HT1080 (cell line): ENCODE measurements around the gene ZNF44. TPM values are rescaled to one million over a fixed set of nuclear protein-coding genes. Genes with fewer than 3 reads are reported as not detected.
"Not testable (repeated sequence)": the region's sequence is repeated elsewhere in the genome, so short reads cannot be mapped to it uniquely, and the experiment has no call there.

Source experiments
- DNase-seq: peaks from one replicate; pipeline ENCODE4 v3.0.0-alpha.2; 2015; ENCODE audit warnings: low read depth
- polyA plus RNA-seq, 2 experiments: library from polyadenylated mRNA; depleted of rRNA; stranded (reverse); fragments of >200 nt; gene quantifications; 2 replicates each; pipeline ENCODE4 v1.2.3, GENCODE V29; 2015
- total RNA-seq: library from RNA; depleted of rRNA; stranded (reverse); fragments of >200 nt; shearing (Covaris generic); gene quantifications from 2 replicates; pipeline ENCODE4 v1.2.3, GENCODE V29; 2014; rRNA removed

Gene ZNF44
- total RNA-seq = 0.13 and 0.23 TPM in 2 replicates
- 0.02 TPM in 1 of 2 replicates, not detected in the other for polyA plus RNA-seq (2015; cell fraction: cytosol; rRNA removed)
- polyA plus RNA-seq (2015; cell fraction: nucleus; rRNA removed) = 0.49 and 0.54 TPM in 2 replicates

DNA sequence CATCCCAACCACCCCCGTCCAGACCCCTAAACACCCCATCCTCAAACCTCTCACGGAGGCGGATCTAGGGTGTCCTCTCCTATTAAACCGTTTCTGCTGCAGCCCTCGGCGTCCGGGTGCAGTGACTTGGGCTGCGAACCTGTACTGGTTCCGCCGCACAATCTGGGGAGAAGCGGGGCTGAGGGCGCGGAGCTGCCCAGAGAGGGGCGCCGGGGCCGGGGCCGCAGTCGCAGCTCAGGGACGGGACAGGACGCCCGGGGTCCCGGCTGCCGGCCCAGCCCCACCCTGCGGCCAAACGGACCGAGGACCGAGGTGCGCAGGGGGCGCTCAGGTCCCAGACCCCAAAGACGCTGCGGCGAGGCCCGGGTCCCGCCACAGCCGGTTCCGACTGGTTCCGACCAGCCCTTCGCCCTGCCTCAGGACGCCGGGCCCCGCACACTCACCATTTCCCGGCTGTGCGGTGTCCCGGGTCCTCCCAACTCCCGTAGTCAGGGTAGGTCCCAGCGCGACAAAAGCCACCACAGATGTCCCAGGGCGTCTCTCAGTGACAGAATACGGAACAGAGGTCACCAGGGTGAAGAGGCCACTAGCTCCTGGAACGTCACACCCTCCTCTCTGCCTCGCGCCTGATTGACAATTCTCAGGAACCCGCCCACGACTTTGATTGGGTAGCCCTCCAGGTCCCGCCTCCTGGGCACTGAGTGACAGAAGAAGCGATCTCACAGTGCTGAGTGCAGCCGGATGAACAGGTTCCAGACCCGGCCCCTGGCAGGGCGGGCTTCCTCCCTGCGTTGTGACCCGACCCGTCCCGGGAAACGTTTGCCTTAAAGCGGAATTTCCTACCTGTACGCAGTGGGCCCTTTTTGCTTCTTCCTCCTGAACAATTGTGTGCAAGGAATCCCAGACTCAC, at the start of gene ZNF44:
TSS of gene ZNF44 (minus strand) at position 635 of the 910 bp plus-strand sequence. CDS start at position 446, 189 bp downstream.
- peak; percentile 65 for DNase-seq

DNA sequence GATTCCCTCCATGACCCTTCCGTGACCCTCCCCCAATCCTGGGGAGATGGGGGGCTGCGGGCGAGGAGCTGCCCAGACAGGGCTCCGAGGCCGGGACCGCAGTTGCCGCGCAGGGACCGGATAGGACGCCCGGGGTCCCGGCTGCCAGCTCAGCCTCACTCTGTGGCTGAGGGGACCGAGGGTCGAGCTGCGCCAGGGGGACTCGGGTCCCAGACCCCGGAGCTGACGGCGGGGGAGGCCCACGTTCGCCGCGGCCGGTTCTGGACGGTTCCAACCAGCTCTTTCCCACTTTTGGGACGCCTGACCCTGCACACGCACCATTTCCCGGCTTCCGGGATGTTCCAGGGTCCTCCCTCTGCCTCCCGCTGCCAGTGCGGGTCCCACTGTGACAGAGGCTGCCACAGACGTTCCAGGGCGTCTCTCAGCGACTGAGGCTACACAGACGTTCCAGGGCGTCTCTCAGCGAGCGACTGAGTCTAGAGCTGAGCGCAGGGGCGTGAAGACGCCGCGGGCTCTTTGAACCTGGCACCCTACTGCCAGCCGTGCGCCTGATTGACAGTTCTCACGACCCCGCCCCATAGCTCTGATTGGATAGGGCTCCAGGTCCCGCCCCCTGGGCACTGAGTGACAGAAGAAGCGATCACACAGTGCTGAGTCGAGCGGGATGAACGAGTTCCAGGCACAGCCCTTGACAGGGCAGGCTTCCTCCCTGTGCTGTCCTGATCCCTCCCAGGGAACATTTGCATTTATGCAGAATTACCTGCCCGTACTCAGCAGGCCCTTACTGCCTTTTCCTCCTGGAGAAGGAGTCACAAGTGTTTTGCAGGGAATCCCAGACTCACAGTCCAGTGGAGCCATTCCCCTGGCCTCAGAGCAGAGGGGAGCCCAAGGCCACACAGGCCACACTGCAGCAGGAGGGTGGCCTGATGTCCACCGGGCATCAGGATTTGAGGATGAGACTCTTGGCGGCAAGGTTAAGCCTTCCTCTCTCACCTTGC, 38.8 kb upstream of the ZNF44 start, which contains the start of gene ZNF563:
TSS of gene ZNF563 (minus strand) at position 472 of the 998 bp plus-strand sequence. CDS start at position 321, 151 bp downstream.
- DNase-seq = peak; percentile 31

DNA sequence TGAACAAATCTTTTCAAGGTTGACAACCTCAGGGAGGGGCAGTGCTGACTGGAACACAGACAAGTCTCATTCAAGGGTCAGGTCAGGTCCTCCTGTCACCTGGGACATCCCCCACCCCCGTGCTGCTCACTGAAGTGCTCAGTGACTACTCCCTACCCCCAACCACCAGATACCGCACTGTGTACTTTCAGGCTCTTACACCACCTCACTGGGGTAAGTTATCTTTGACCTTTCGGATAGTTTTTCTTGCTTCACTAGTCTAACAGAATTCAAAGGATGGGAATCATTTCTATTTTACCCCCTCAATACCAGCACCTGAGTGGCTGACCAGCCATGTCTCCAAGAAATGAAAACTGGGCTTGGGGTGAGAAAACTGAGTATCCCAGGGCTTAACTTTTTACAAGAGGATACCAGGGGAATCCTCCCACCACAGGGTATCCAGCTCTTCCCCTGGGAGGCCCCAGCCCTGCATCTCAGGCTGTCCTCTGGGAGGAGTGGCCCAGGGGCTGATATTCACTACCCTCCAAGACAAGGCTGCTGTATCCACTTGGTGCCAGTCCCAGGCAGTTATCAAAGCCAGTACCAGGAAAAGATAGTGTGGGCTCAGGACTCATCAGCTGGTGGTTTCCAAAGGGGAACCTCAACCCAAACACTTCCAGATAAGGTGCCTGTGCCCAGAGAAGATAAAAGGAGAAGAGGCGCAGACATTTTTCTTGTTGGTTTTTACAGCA, 36.7 kb upstream of the ZNF44 start:
- DNase-seq = no peak

DNA sequence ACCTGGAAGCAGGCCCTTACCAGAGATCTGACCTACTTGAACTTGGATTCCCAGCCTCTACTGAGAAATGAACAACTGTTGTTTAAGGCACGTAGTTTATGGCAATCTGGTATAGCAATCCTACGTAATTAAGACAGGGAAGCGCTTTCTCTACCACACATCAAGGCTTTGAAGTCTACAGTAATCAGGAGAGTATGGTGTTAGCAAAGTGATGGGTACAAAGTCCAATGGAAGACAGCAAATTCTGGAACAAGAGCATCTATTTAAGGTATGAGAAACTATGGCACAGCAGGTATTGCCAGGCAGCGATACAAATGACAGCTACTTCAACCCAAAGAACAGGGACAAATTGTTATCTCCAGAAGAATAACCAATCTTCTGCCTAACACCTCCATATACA, 35.7 kb upstream of the ZNF44 start:
- no peak for DNase-seq

DNA sequence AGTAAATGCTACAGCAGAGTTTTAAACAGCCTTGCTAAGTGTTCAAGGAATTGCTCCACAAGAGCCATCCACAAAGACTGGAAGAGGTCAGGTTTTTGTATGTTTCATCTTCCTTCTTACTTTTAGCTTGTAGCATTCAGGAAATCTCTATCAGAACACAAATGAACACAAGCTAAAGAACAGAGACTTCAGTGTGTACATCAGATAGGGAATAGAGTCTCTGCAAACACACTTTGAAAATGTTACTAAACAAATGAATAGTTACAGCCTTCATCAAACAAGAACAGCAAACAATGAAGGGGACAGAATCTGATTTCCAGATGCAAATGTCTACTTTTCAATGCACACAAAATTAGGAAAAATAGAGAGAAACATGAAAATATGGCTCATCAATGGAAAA, 31.0 kb upstream of the ZNF44 start:
- no peak for DNase-seq

DNA sequence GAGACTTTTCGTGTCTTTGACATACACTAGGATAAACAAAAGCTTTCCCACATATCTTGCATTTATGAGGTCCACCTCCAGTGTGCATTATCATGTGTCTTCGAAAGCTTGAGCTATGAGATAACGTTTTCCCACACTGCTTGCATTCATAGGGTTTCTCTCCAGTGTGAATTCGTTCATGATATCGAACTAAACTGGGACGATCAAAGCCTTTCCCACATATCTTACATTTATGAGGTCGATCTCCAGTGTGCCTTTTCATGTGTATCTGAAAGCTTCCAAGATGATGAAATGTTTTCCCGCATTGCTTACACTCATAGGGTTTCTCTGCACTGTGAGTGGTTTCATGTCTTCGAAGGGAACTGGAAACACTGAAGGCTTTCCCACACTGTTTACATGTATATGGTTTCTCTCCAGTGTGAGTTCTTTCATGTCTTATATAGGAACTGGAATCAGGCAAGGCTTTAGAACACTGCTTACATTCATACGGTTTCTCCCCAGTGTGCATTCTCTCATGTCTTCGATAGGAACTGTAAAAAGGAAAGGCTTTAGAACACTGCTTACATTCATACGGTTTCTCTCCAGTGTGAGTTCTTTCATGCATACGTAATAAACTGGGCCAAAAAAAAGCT, 24.2 kb upstream of the ZNF44 start:
- no peak for DNase-seq

DNA sequence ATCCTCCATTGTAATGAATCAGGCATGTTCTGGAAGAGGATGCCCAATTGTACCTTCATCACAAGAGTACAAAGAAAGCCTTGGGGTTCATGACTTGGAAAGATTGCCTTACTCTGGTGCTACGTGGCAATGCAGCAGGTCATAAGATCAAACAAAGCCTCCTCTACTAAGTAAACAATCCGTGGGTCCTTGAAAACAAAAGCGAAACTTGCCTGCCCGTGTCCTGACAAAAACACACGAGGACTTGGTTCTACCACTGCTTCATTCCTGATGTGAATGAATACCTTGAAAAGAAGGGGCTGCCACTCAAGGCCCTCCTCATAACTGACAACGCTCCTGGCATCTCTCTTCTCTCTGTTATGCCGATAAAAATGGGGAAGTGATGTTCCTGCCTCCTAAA, 19.9 kb upstream of the ZNF44 start:
- no peak for DNase-seq

DNA sequence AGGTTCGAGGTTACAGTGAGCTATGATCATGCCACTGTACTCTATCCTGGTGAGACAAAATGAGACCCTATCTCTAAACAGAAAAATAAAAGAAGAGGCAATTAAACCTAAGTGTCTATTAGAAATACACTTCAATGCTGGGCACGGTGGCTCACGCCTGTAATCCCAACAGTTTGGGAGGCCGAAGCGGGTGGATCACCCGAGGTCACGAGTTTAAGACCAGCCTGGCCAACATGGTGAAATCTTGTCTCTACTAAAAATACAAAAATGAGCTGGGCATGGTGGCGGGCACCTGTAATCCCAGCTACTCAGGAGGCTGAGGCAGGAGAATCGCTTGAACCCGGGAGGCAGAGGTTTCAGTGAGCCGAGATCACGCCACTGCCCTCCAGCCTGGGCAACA, 14.2 kb upstream of the ZNF44 start:
- DNase-seq = not testable (repeated sequence)

DNA sequence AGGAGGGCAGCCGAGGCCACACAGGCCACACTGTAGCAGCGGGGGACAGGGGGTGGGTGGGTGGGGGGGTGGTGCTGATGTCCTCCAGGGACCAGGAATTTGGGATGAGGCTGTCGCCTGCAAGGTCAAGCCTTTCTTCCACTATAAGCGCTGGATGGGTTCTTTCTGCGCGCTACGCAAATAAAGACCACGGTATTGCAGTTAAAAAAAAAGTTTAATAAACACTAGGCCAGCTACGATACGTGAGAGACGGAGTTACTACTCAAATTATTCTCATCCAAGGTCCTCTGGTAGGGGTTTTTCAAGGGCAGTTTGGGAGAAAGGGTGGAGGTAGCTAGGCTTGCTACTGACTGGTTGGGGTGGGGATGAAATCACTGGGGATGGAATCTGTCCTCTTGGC, 508 bp upstream of the ZNF44 start:
- no peak for DNase-seq

DNA sequence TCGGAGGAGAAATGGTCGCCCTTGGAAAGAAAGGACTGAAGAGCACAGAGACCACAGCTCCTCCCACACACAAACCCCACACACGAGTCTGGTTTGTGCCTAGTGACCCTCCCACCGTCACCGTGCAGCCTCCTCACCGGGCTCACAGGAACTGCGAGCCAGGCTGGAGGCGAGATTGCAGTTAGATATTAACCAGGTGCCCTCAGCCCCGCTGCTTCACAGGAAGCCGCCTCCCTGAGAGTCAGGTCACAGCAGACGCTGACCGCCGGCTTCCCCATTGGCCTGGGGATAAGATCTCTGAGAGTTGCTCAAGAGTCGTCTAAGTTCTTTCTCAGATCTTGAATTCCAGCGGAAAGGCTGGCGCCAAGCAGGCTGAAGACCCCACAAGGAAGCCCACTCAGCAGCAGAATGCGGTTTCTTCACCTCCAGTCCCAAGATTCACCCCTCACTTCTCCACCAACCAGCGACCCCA, 870 bp downstream of the ZNF44 start:
- no peak for DNase-seq

DNA sequence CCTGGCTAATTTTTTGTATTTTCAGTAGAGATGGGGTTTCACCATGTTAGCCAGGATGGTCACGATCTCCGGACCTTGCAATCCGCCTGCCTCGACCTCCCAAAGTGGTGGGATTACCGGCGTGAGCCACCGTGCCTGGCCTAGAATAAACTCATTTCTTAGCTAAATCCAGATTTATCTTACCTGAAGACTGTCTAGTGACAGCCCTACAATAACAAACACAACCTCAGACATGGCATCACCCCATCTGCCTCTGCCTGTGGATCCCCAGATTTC, 5.0 kb downstream of the ZNF44 start:
- no peak for DNase-seq

DNA sequence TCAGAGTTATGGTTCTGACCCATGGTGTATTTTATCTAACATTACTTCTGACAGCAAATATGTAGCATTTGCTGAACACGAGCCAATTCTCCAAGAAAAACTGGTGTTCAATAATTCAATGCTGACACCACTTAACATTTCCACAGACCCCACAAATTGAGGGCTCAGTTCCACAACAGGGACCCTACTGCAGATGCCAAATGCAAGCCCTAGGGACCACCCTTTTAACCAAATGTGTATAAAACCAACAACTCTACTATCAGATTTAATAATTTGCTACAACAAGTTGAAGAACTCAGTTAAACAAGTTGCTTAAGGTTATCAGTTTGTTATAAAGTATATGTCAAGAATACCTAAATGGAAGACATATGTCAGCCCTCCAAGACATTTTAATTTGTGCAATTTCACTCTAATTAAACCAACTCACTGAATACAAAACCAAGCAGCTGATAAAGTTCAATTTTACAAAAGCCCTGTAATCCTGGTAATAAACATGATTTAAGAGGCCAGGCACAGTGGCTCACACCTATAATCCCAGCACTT, 6.7 kb downstream of the ZNF44 start:
- no peak for DNase-seq

DNA sequence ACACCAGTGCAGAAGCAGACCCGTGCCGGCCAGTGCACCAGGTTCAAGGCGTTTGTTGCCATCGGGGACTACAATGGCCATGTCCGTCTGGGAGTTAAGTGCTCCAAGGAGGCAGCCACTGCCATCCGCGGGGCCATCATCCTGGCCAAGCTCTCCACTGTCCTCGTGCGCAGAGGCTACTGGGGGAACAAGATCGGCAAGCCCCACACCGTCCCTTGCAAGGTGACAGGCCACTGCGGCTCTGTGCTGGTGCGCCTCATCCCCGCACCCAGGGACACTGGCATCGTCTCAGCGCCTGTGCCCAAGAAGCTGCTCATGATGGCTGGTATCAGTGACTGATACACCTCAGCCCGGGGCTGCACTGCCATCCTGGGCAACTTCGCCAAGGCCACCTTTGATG, 10.1 kb downstream of the ZNF44 start:
- DNase-seq = no peak

DNA sequence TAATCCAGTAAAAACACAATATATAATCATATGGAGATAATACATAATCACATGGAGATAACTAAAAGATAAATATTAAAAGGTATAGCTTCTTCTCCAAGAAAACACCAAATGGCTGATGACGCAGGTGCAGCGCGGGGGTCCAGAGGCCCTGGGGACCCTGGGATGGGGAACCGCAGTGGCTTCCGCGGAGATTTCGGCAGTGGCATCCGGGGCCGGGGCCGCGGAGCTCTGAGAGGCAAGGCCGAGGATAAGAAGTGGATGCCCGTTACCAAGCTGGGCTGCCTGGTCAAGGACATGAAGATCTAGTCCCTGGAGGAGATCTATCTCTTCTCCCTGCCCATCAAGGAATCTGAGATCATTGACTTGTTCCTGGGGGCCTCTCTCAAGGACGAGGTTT, 10.5 kb downstream of the ZNF44 start:
- no peak for DNase-seq

DNA sequence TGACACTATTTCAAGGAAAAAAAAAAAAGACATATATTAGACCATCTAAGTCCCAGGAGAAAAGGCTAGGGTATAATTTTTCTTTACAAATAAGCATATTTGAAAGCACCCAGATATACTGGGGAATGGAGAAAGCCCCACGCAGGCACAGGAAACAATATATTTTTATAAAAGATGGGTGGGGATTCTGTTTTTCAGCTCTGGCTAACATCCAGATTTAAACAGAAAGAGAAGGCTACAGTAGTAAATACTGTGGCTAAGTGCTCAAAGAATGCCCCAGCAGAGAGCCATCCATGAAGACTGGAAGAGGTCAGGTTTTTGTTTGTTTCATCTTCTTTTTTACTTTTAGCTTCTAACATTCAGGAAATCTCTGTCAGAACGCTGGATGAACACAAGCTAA, 16.0 kb downstream of the ZNF44 start:
- DNase-seq = no peak

DNA sequence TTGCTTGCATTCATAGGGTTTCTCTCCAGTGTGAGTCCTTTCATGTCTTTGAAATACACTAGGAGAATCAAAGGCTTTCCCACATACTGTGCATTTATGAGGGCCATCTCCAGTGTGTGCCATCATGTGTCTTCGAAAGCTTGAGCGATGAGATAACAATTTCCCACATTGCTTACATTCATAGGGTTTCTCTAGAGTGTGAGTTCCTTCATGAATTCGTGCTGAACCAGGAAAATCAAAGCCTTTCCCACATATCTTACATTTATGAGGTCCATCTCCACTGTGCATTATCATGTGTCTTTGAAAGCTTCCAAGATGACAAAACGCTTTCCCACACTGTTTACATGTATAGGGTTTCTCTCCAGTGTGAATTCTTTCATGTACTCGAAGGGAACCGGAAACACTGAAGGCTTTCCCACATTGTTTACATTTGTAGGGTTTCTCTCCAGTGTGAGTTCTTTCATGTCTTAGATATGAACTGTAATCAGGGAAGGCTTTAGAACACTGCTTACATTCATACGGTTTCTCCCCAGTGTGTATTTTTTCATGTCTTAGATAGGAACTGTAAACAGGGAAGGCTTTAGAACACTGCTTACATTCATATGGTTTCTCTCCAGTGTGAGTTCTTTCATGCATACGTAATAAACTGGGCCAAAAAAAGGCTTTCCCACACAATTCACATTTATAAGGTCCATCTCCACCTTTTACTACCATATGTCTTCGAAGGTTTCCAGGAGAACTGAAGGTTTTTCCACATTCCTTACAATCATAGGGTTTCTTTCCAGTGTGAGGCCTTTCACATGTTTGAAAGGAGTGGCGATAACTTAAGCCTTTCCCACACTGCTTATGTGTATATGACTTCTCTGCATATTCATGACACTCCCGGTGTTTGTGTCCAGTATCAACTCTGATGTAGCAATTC, 21.4 kb downstream of the ZNF44 start:
- DNase-seq = no peak

DNA sequence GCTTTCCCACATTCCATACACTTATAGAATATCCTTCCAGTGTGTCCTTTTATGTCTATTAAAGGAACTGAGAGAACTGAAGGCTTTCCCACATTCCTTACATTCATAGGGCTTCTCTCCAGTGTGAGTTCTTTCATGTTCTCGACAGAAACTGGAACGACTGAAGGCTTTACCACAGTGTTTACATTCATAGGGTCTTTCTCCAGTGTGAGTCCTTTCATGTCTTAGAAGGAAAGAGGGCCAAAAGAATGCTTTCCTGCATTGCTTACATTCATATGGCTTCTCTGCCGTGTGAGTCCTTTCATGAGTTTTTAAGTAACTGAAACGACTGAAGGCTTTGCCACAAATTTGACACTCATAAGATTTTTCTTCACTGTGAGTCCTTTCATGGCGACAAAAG, 22.3 kb downstream of the ZNF44 start:
- DNase-seq = no peak

DNA sequence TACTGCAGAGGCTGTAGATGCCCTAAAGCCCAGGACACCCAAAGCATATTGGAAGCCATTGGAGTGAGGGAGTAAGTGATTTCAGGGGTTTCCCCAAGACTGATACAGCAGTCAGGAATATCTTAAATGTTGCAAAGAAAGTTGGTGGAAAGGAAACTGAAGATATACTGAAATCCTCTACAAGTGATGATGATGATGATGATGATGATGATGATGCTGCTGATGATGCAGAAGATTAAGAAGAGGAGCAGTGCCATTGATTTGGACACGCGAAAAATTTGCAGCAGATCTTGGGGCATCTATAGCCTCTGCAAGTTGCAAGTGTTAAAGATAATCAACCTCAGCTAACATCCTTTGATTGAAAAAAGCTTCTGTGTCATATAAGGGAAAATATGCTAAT, 23.8 kb downstream of the ZNF44 start:
- no peak for DNase-seq
